Measurements from ENCODE around the gene AARS1.
"Not testable (repeated sequence)": the region's sequence is repeated elsewhere in the genome, so short reads cannot be mapped to it uniquely, and the experiment has no call there.

DNA sequence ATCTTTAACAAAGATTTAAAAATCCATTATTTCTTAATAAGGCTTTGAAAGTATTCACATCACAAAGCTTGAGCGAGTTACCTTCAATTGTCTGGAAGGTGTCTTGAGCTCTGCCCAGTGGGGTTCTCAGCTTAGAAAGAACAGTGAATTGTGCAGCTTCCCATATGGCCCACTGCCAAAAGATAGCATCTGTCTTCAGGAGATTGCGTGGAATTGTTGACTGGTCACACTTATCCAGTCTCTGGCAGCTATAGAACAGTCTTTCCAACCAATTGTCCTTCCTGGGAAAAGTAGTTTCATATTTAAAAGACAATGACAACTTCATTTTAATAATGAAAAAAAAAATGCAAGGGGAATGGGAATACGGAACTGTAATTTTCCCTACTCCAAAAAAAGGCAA lies 57.5 kb downstream of the AARS1 start:
- TF ChIP-seq, protein P1, sequence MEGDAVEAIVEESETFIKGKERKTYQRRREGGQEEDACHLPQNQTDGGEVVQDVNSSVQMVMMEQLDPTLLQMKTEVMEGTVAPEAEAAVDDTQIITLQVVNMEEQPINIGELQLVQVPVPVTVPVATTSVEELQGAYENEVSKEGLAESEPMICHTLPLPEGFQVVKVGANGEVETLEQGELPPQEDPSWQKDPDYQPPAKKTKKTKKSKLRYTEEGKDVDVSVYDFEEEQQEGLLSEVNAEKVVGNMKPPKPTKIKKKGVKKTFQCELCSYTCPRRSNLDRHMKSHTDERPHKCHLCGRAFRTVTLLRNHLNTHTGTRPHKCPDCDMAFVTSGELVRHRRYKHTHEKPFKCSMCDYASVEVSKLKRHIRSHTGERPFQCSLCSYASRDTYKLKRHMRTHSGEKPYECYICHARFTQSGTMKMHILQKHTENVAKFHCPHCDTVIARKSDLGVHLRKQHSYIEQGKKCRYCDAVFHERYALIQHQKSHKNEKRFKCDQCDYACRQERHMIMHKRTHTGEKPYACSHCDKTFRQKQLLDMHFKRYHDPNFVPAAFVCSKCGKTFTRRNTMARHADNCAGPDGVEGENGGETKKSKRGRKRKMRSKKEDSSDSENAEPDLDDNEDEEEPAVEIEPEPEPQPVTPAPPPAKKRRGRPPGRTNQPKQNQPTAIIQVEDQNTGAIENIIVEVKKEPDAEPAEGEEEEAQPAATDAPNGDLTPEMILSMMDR (conservative IDR thresholded peaks at IDR 0.05; ENCODE audit: low read depth in 2 of 2) = not testable (repeated sequence)
- TF ChIP-seq CREB1 (CRISPR knock-in tag; IDR thresholded peaks at IDR 0.05; ENCODE audit: low read depth); POLR2AphosphoS5 (IDR thresholded peaks at IDR 0.05; ENCODE audit: low read depth); EZH2phosphoT487 (IDR thresholded peaks at IDR 0.05; ENCODE audit: unreplicated experiment); EZH2 (IDR thresholded peaks at IDR 0.05; ENCODE audit: low read depth, unreplicated experiment); NANOG (IDR thresholded peaks at IDR 0.05; ENCODE audit: borderline replicate concordance); JUNB (IDR thresholded peaks at IDR 0.05; ENCODE audit: unreplicated experiment); STAT1 (IDR thresholded peaks at IDR 0.05; ENCODE audit: unreplicated experiment): not testable (repeated sequence)
- TF ChIP-seq, protein P2, sequence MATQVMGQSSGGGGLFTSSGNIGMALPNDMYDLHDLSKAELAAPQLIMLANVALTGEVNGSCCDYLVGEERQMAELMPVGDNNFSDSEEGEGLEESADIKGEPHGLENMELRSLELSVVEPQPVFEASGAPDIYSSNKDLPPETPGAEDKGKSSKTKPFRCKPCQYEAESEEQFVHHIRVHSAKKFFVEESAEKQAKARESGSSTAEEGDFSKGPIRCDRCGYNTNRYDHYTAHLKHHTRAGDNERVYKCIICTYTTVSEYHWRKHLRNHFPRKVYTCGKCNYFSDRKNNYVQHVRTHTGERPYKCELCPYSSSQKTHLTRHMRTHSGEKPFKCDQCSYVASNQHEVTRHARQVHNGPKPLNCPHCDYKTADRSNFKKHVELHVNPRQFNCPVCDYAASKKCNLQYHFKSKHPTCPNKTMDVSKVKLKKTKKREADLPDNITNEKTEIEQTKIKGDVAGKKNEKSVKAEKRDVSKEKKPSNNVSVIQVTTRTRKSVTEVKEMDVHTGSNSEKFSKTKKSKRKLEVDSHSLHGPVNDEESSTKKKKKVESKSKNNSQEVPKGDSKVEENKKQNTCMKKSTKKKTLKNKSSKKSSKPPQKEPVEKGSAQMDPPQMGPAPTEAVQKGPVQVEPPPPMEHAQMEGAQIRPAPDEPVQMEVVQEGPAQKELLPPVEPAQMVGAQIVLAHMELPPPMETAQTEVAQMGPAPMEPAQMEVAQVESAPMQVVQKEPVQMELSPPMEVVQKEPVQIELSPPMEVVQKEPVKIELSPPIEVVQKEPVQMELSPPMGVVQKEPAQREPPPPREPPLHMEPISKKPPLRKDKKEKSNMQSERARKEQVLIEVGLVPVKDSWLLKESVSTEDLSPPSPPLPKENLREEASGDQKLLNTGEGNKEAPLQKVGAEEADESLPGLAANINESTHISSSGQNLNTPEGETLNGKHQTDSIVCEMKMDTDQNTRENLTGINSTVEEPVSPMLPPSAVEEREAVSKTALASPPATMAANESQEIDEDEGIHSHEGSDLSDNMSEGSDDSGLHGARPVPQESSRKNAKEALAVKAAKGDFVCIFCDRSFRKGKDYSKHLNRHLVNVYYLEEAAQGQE (IDR thresholded peaks at IDR 0.05; ENCODE audit: unreplicated experiment) = not testable (repeated sequence)
- TF ChIP-seq, protein P3, sequence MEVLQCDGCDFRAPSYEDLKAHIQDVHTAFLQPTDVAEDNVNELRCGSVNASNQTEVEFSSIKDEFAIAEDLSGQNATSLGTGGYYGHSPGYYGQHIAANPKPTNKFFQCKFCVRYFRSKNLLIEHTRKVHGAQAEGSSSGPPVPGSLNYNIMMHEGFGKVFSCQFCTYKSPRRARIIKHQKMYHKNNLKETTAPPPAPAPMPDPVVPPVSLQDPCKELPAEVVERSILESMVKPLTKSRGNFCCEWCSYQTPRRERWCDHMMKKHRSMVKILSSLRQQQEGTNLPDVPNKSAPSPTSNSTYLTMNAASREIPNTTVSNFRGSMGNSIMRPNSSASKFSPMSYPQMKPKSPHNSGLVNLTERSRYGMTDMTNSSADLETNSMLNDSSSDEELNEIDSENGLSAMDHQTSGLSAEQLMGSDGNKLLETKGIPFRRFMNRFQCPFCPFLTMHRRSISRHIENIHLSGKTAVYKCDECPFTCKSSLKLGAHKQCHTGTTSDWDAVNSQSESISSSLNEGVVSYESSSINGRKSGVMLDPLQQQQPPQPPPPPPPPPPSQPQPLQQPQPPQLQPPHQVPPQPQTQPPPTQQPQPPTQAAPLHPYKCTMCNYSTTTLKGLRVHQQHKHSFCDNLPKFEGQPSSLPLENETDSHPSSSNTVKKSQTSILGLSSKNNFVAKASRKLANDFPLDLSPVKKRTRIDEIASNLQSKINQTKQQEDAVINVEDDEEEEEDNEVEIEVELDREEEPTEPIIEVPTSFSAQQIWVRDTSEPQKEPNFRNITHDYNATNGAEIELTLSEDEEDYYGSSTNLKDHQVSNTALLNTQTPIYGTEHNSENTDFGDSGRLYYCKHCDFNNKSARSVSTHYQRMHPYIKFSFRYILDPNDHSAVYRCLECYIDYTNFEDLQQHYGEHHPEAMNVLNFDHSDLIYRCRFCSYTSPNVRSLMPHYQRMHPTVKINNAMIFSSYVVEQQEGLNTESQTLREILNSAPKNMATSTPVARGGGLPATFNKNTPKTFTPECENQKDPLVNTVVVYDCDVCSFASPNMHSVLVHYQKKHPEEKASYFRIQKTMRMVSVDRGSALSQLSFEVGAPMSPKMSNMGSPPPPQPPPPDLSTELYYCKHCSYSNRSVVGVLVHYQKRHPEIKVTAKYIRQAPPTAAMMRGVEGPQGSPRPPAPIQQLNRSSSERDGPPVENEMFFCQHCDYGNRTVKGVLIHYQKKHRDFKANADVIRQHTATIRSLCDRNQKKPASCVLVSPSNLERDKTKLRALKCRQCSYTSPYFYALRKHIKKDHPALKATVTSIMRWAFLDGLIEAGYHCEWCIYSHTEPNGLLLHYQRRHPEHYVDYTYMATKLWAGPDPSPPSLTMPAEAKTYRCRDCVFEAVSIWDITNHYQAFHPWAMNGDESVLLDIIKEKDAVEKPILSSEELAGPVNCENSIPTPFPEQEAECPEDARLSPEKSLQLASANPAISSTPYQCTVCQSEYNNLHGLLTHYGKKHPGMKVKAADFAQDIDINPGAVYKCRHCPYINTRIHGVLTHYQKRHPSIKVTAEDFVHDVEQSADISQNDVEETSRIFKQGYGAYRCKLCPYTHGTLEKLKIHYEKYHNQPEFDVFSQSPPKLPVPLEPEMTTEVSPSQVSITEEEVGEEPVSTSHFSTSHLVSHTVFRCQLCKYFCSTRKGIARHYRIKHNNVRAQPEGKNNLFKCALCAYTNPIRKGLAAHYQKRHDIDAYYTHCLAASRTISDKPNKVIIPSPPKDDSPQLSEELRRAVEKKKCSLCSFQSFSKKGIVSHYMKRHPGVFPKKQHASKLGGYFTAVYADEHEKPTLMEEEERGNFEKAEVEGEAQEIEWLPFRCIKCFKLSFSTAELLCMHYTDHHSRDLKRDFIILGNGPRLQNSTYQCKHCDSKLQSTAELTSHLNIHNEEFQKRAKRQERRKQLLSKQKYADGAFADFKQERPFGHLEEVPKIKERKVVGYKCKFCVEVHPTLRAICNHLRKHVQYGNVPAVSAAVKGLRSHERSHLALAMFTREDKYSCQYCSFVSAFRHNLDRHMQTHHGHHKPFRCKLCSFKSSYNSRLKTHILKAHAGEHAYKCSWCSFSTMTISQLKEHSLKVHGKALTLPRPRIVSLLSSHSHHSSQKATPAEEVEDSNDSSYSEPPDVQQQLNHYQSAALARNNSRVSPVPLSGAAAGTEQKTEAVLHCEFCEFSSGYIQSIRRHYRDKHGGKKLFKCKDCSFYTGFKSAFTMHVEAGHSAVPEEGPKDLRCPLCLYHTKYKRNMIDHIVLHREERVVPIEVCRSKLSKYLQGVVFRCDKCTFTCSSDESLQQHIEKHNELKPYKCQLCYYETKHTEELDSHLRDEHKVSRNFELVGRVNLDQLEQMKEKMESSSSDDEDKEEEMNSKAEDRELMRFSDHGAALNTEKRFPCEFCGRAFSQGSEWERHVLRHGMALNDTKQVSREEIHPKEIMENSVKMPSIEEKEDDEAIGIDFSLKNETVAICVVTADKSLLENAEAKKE (CRISPR knock-in tag; IDR thresholded peaks at IDR 0.05) = not testable (repeated sequence)

Measured in GM23338 (cell line).